GM19193 (cell line): ENCODE measurements around the gene FHIT.

Experiments used
- POLR2A ChIP-seq: IDR thresholded peaks from 4 replicates; pipeline ENCODE4 v1.6.1; 2011; ENCODE audit not compliant: insufficient read depth, insufficient read length; ENCODE audit errors: extremely low read depth

The FHIT gene

GRCh38 chr3:60290122-60290492 is 961.1 kb downstream of the FHIT start:
- no peak for TF ChIP-seq POLR2A

- TF ChIP-seq POLR2A, result no peak
Observed at GRCh38 chr3:60289341-60290121, 961.7 kb downstream of the FHIT start.

- no peak for TF ChIP-seq POLR2A
Observed at GRCh38 chr3:60282866-60283265, 968.4 kb downstream of the FHIT start.

GRCh38 chr3:60281970-60282369 is 969.3 kb downstream of the FHIT start:
- no peak for TF ChIP-seq POLR2A

- no peak for TF ChIP-seq POLR2A
Observed at GRCh38 chr3:60277361-60277800, 973.9 kb downstream of the FHIT start.

- TF ChIP-seq POLR2A, result no peak
Observed at GRCh38 chr3:60276615-60277014, 974.6 kb downstream of the FHIT start.

- no peak for TF ChIP-seq POLR2A
Observed at GRCh38 chr3:60274646-60275045, 976.6 kb downstream of the FHIT start.

GRCh38 chr3:60274098-60274497 is 977.2 kb downstream of the FHIT start:
- TF ChIP-seq POLR2A, result no peak

GRCh38 chr3:60269829-60270266 is 981.4 kb downstream of the FHIT start:
- TF ChIP-seq POLR2A, result no peak

- TF ChIP-seq POLR2A, result no peak
Observed at GRCh38 chr3:60269377-60269776, 981.9 kb downstream of the FHIT start.

GRCh38 chr3:60268123-60268522 is 983.1 kb downstream of the FHIT start:
- TF ChIP-seq POLR2A, result no peak

- TF ChIP-seq POLR2A, result no peak
Observed at GRCh38 chr3:60266444-60266843, 984.8 kb downstream of the FHIT start.

- TF ChIP-seq POLR2A, result no peak
Observed at GRCh38 chr3:60263191-60263590, 988.1 kb downstream of the FHIT start.

GRCh38 chr3:60262546-60262945 is 988.7 kb downstream of the FHIT start:
- no peak for TF ChIP-seq POLR2A

- TF ChIP-seq POLR2A, result no peak
Observed at GRCh38 chr3:60260546-60260945, 990.7 kb downstream of the FHIT start.

GRCh38 chr3:60250810-60251209 is 1000.4 kb downstream of the FHIT start:
- TF ChIP-seq POLR2A, result no peak

- TF ChIP-seq POLR2A, result no peak
Observed at GRCh38 chr3:60250206-60250605, 1001.0 kb downstream of the FHIT start.

- no peak for TF ChIP-seq POLR2A
Observed at GRCh38 chr3:60246361-60246760, 1004.9 kb downstream of the FHIT start.

GRCh38 chr3:60243456-60243855 is 1007.8 kb downstream of the FHIT start:
- TF ChIP-seq POLR2A, result no peak
